Measurements from ENCODE around the gene MTFR2. TPM values are rescaled to one million over a fixed set of nuclear protein-coding genes. Genes with fewer than 3 reads are reported as not detected.

MTFR2 gene
- total RNA-seq, 1 experiment from 2014 or later = 7.0 TPM

GRCh38 chr6:136262940-136263339, 12.8 kb upstream of the MTFR2 start:
- intact Hi-C loops (cut with micrococcal nuclease; ENCODE audit: unreplicated experiment) = no loop called here

GRCh38 chr6:136254851-136255466, 4.8 kb upstream of the MTFR2 start:
- no TSS peak for BruUV-seq (replicated peaks)
- CTCF ChIA-PET = no interaction called here
- no peaks in the 10 kb centered on the region for H3K27me3 Mint-ChIP-seq (ENCODE audit: unreplicated experiment)
- H3K36me3 Mint-ChIP-seq (ENCODE audit: insufficient read depth, unreplicated experiment) = peaks cover 18% of the 10 kb centered on the region
- no peaks in the 10 kb centered on the region for H3K9me3 Mint-ChIP-seq (ENCODE audit: low read depth, unreplicated experiment)
- TF ChIP-seq, protein P1, sequence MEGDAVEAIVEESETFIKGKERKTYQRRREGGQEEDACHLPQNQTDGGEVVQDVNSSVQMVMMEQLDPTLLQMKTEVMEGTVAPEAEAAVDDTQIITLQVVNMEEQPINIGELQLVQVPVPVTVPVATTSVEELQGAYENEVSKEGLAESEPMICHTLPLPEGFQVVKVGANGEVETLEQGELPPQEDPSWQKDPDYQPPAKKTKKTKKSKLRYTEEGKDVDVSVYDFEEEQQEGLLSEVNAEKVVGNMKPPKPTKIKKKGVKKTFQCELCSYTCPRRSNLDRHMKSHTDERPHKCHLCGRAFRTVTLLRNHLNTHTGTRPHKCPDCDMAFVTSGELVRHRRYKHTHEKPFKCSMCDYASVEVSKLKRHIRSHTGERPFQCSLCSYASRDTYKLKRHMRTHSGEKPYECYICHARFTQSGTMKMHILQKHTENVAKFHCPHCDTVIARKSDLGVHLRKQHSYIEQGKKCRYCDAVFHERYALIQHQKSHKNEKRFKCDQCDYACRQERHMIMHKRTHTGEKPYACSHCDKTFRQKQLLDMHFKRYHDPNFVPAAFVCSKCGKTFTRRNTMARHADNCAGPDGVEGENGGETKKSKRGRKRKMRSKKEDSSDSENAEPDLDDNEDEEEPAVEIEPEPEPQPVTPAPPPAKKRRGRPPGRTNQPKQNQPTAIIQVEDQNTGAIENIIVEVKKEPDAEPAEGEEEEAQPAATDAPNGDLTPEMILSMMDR (IDR thresholded peaks at IDR 0.05; ENCODE audit: unreplicated experiment) = no peak
- no peak for DNase-seq
- H3K27ac Mint-ChIP-seq (ENCODE audit: unreplicated experiment) = no peak overlapping the region
- no peak overlapping the region for H3K4me3 Mint-ChIP-seq (ENCODE audit: low read depth, unreplicated experiment)
- no peaks in the 10 kb centered on the region for H3K4me1 Mint-ChIP-seq (ENCODE audit: low read depth, unreplicated experiment)
- intact Hi-C loops (cut with micrococcal nuclease; ENCODE audit: unreplicated experiment) = no loop called here

More at GRCh38 chr6:136262940-136263339, 12.8 kb upstream of the MTFR2 start:
- no TSS peak for BruUV-seq (replicated peaks)
- peaks cover 13% of the 10 kb centered on the region for H3K4me1 Mint-ChIP-seq (ENCODE audit: low read depth, unreplicated experiment)
- no peaks in the 10 kb centered on the region for H3K27me3 Mint-ChIP-seq (ENCODE audit: unreplicated experiment)
- peaks cover 31% of the 10 kb centered on the region for H3K36me3 Mint-ChIP-seq (ENCODE audit: insufficient read depth, unreplicated experiment)
- TF ChIP-seq, protein P1 (IDR thresholded peaks at IDR 0.05; ENCODE audit: unreplicated experiment) = no peak
- DNase-seq = no peak
- no peak overlapping the region for H3K4me3 Mint-ChIP-seq (ENCODE audit: low read depth, unreplicated experiment)
- H3K27ac Mint-ChIP-seq (ENCODE audit: unreplicated experiment) = no peak overlapping the region
- CTCF ChIA-PET = no interaction called here
- H3K9me3 Mint-ChIP-seq (ENCODE audit: low read depth, unreplicated experiment) = no peaks in the 10 kb centered on the region

DNA sequence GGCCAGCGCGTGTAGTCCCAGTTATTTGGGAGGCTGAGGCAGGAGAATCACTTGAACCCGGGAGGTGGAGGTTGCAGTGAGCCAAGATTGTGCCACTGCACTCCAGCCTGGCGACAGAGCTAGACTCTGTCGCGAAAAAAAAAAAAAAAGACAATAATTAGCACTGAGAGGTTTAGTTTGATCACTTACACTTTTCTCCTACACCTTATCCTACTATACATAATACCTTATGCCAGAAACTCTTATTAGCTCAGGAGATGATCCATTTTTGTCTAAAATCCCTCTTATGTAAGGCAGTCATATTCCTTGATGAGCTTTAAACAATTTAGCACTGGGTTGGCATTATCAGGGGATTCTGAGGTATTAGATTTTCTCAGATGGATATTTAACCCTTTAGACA, 3.6 kb upstream of the MTFR2 start:
- Mint-ChIP-seq H3K9me3 (ENCODE audit: low read depth, unreplicated experiment) (no peaks in the 10 kb centered on the region), H3K4me1 (ENCODE audit: low read depth, unreplicated experiment) (peaks cover 4% of the 10 kb centered on the region), H3K4me3 (ENCODE audit: low read depth, unreplicated experiment) (no peak overlapping the region), H3K27ac (ENCODE audit: unreplicated experiment) (no peak overlapping the region), H3K27me3 (ENCODE audit: unreplicated experiment) (no peaks in the 10 kb centered on the region), H3K36me3 (ENCODE audit: insufficient read depth, unreplicated experiment) (peaks cover 28% of the 10 kb centered on the region)
- CTCF ChIA-PET = interaction anchor here (0.5 to 0.7 kb wide), 2 partner anchors 336 to 1753 kb away, joined by 3 to 8 read pairs; no protein-coding TSS in a partner anchor
- intact Hi-C loops (cut with micrococcal nuclease; ENCODE audit: unreplicated experiment) = no loop called here
- TF ChIP-seq, protein P1 (IDR thresholded peaks at IDR 0.05; ENCODE audit: unreplicated experiment) = no peak
- no peak for DNase-seq
- BruUV-seq (replicated peaks) = no TSS peak

DNA sequence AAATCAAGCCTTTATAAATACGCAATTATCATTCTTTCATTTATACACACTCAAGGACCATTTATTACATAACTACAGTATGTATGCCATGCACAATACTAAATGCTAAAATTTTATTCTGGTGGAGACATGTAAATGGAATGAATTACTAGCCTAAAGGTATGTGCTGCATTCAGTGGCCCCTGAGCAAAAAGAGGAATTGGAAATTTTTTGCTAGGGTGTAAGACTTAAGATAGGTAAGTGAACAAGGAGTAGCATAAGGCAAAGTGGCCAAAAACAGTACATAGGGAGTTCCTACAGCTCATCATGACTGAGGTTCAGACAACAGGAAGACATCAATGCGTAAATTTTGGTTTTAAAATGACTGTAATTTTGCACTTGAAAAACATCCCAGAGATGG, 2.3 kb upstream of the MTFR2 start:
- CTCF ChIA-PET = no interaction called here
- H3K27ac Mint-ChIP-seq (ENCODE audit: unreplicated experiment) = no peak overlapping the region

More for the DNA sequence above, 2.3 kb upstream of the MTFR2 start:
- no peak overlapping the region for H3K4me3 Mint-ChIP-seq (ENCODE audit: low read depth, unreplicated experiment)
- no peaks in the 10 kb centered on the region for H3K27me3 Mint-ChIP-seq (ENCODE audit: unreplicated experiment)
- H3K9me3 Mint-ChIP-seq (ENCODE audit: low read depth, unreplicated experiment) = no peaks in the 10 kb centered on the region
- H3K4me1 Mint-ChIP-seq (ENCODE audit: low read depth, unreplicated experiment) = peaks cover 16% of the 10 kb centered on the region
- no peak for DNase-seq
- intact Hi-C loops (cut with micrococcal nuclease; ENCODE audit: unreplicated experiment) = no loop called here
- BruUV-seq (replicated peaks) = no TSS peak
- TF ChIP-seq, protein P1 (IDR thresholded peaks at IDR 0.05; ENCODE audit: unreplicated experiment) = no peak
- peaks cover 28% of the 10 kb centered on the region for H3K36me3 Mint-ChIP-seq (ENCODE audit: insufficient read depth, unreplicated experiment)
